Amygdala (tissue), 56 donors: Measurements from ENCODE around the gene PRODH2.
A peak's percentile ranks its signal among the peaks of the same experiment; 100 is the strongest.

ENCODE experiments used
- DNase-seq, 56 donors: peaks; one replicate each; lab custom pipeline; 2025; lab: John Stamatoyannopoulos, UW

PRODH2 gene

GRCh38 chr19:35766571-35767104 is 46.0 kb downstream of the PRODH2 start:
- no peak for DNase-seq

- no peak for DNase-seq
These were observed 48.0 kb downstream of the PRODH2 start for GRCh38 chr19:35764432-35765315.

- no peak for DNase-seq
These were observed 51.8 kb downstream of the PRODH2 start for GRCh38 chr19:35760711-35761349.

- DNase-seq, result no peak
These were observed 52.9 kb downstream of the PRODH2 start for GRCh38 chr19:35759697-35760096.

- peak; percentile 78 to 100 (median 98) for DNase-seq
These were observed 54.7 kb downstream of the PRODH2 start, which contains the start of gene PROSER3 for GRCh38 chr19:35757749-35758608. Gene PROSER3, plus strand, starts transcription at chr19:35758176. Its CDS starts 40 bp downstream, at chr19:35758216.

GRCh38 chr19:35757231-35757748 is 55.4 kb downstream of the PRODH2 start:
- DNase-seq, result peak in 23 of 56 donors; percentile 38 to 84 (median 67)

- peak in 21 of 56 donors; percentile 10 to 58 (median 36) for DNase-seq
These were observed 56.0 kb downstream of the PRODH2 start, which contains the start of gene HSPB6 for GRCh38 chr19:35756377-35757230. Gene HSPB6, minus strand, starts transcription at chr19:35757029. Its CDS starts 21 bp downstream, at chr19:35757008.

GRCh38 chr19:35755550-35756376 is 56.9 kb downstream of the PRODH2 start:
- DNase-seq, result no peak

GRCh38 chr19:35755131-35755549 is 57.5 kb downstream of the PRODH2 start:
- DNase-seq, result no peak

GRCh38 chr19:35754370-35755130 is 58.1 kb downstream of the PRODH2 start:
- no peak for DNase-seq

GRCh38 chr19:35753634-35754369 is 58.8 kb downstream of the PRODH2 start:
- DNase-seq, result no peak

GRCh38 chr19:35752746-35753350 is 59.8 kb downstream of the PRODH2 start:
- DNase-seq, result no peak

GRCh38 chr19:35751839-35752745 is 60.6 kb downstream of the PRODH2 start:
- DNase-seq, result peak in 1 of 56 donors; percentile 21

GRCh38 chr19:35750167-35750566 is 62.5 kb downstream of the PRODH2 start:
- no peak for DNase-seq
